SU-DHL-6 (cell line): ENCODE data around the gene OR2M4.
A peak's percentile ranks its signal among the peaks of the same experiment; 100 is the strongest.
"Not testable (repeated sequence)": the region's sequence is repeated elsewhere in the genome, so short reads cannot be mapped to it uniquely, and the experiment has no call there.

Experiments
- H2AFZ ChIP-seq: fragments of 200-600 bp; sonication (generic); 2 replicates; pipeline ENCODE4 v1.6.1; 2014; ENCODE audit warnings: low read depth, mild to moderate bottlenecking, moderate library complexity, mixed read lengths, antibody characterized with exemption, low read length; ENCODE audit not compliant: severe bottlenecking
- H3F3A ChIP-seq: fragments of 200-600 bp; shearing (Covaris generic); 2 replicates; pipeline ENCODE4 v1.6.0; 2016; ENCODE audit warnings: antibody characterized with exemption, mild to moderate bottlenecking; ENCODE audit not compliant: insufficient read depth
- H3K27ac ChIP-seq: fragments of 200-600 bp; sonication (generic); 2 replicates; pipeline ENCODE4 v1.5.1; 2016; ENCODE audit warnings: low read depth, mild to moderate bottlenecking, low read length, moderate library complexity, mixed read lengths
- H3K27me3 ChIP-seq: fragments of 200-600 bp; sonication (generic), shearing (Covaris generic); 2 replicates; pipeline ENCODE4 v1.6.0; 2014; ENCODE audit warnings: mild to moderate bottlenecking, low read length
- H3K36me3 ChIP-seq: fragments of 200-600 bp; sonication (generic); 2 replicates; pipeline ENCODE4 v1.6.1; 2014; ENCODE audit warnings: mild to moderate bottlenecking, low read length, mixed read lengths
- H3K4me2 ChIP-seq: fragments of 300-600, 200-600 bp; shearing (Covaris generic), sonication (generic); 2 replicates; pipeline ENCODE4 v1.6.0; 2014; ENCODE audit warnings: low read length, low read depth, mild to moderate bottlenecking; ENCODE audit not compliant: poor library complexity, severe bottlenecking
- H3K4me3 ChIP-seq: fragments of 200-600 bp; sonication (generic); 2 replicates; pipeline ENCODE4 v1.5.1; 2014; ENCODE audit warnings: antibody characterized with exemption, low read length, mild to moderate bottlenecking, mixed read lengths; ENCODE audit not compliant: insufficient read depth, poor library complexity, severe bottlenecking
- H3K79me2 ChIP-seq: fragments of 200-600 bp; sonication (generic); 2 replicates; pipeline ENCODE4 v1.6.1; 2014; ENCODE audit warnings: mild to moderate bottlenecking, low read length, moderate library complexity; ENCODE audit not compliant: insufficient read depth
- H3K9ac ChIP-seq: fragments of 200-600 bp; sonication (generic); 2 replicates; pipeline ENCODE4 v1.7.0; 2014; ENCODE audit warnings: mild to moderate bottlenecking, low read length
- H3K9me2 ChIP-seq: fragments of 200-600 bp; sonication (generic); replicated peaks from 2 replicates; pipeline ENCODE4 v1.6.1; 2014; ENCODE audit warnings: low read length; ENCODE audit not compliant: insufficient read depth
- H3K9me3 ChIP-seq: fragments of 200-600 bp; sonication (generic); 2 replicates; pipeline ENCODE4 v1.6.1; 2014; ENCODE audit warnings: low read length, mixed read lengths; ENCODE audit not compliant: insufficient read depth
- H4K20me1 ChIP-seq: fragments of 200-600 bp; sonication (generic); 2 replicates; pipeline ENCODE4 v1.6.1; 2014; ENCODE audit warnings: low read depth, mild to moderate bottlenecking, antibody characterized with exemption, low read length, moderate library complexity, mixed read lengths
- CTCF ChIP-seq: fragments of 200-600 bp; sonication (generic); IDR thresholded peaks from one replicate; pipeline ENCODE4 v1.5.1; 2017; ENCODE audit warnings: antibody characterized with exemption, mild to moderate bottlenecking, low read length, moderate library complexity; ENCODE audit not compliant: insufficient read depth, poor library complexity, severe bottlenecking
- EZH2phosphoT487 ChIP-seq: fragments of 200-600 bp; sonication (generic), shearing (Covaris generic); conservative IDR thresholded peaks from 2 replicates; pipeline ENCODE4 v1.6.1; 2018; ENCODE audit warnings: mild to moderate bottlenecking, antibody characterized with exemption, low read length, moderate library complexity, mixed read lengths

The OR2M4 gene

GRCh38 chr1:248225537-248225936 is 5.7 kb upstream of the OR2M4 start:
- no peaks in the 10 kb centered on the region for H3F3A ChIP-seq
- no peaks in the 10 kb centered on the region for H3K9me2 ChIP-seq
- TF ChIP-seq EZH2phosphoT487 = no peak
- no peak for TF ChIP-seq CTCF
- H3K36me3 ChIP-seq = no peaks in the 10 kb centered on the region
- no peak overlapping the region for H3K9ac ChIP-seq
- H3K27me3 ChIP-seq = no peaks in the 10 kb centered on the region
- no peak overlapping the region for H3K27ac ChIP-seq
- H2AFZ ChIP-seq = no peak overlapping the region
- H3K79me2 ChIP-seq = no peaks in the 10 kb centered on the region
- H3K4me2 ChIP-seq = no peak overlapping the region
- no peak overlapping the region for H3K4me3 ChIP-seq
- H3K9me3 ChIP-seq = no peaks in the 10 kb centered on the region
- H4K20me1 ChIP-seq = no peaks in the 10 kb centered on the region

- no peak overlapping the region for H2AFZ ChIP-seq
- no peaks in the 10 kb centered on the region for H3K36me3 ChIP-seq
- no peak overlapping the region for H3K4me2 ChIP-seq
- H3K4me3 ChIP-seq = no peak overlapping the region
- H3K79me2 ChIP-seq = no peaks in the 10 kb centered on the region
- no peaks in the 10 kb centered on the region for H3K9me2 ChIP-seq
- H3F3A ChIP-seq = no peaks in the 10 kb centered on the region
- H3K9ac ChIP-seq = no peak overlapping the region
- H3K9me3 ChIP-seq = no peaks in the 10 kb centered on the region
- H3K27me3 ChIP-seq = no peaks in the 10 kb centered on the region
- no peaks in the 10 kb centered on the region for H4K20me1 ChIP-seq
- no peak overlapping the region for H3K27ac ChIP-seq
- TF ChIP-seq CTCF = no peak
- no peak for TF ChIP-seq EZH2phosphoT487
Measured at GRCh38 chr1:248229360-248229908, 1.8 kb upstream of the OR2M4 start.

- Histone ChIP-seq H3K27ac (no peak overlapping the region), H2AFZ (no peak overlapping the region), H3K27me3 (no peaks in the 10 kb centered on the region), H3F3A (no peaks in the 10 kb centered on the region), H3K4me2 (no peak overlapping the region), H3K9ac (no peak overlapping the region), H3K79me2 (no peaks in the 10 kb centered on the region), H4K20me1 (no peaks in the 10 kb centered on the region), H3K36me3 (no peaks in the 10 kb centered on the region), H3K4me3 (no peak overlapping the region), H3K9me3 (no peaks in the 10 kb centered on the region), H3K9me2 (no peaks in the 10 kb centered on the region)
- no peak for TF ChIP-seq EZH2phosphoT487
Measured at GRCh38 chr1:248239478-248239877, 8.3 kb downstream of the OR2M4 start.

GRCh38 chr1:248243204-248243603 is 12.0 kb downstream of the OR2M4 start:
- H3K36me3 ChIP-seq = no peaks in the 10 kb centered on the region
- H3K9ac ChIP-seq = no peak overlapping the region
- H3K27me3 ChIP-seq = no peaks in the 10 kb centered on the region
- no peak overlapping the region for H3K4me2 ChIP-seq
- no peaks in the 10 kb centered on the region for H3K79me2 ChIP-seq
- no peaks in the 10 kb centered on the region for H3K9me3 ChIP-seq
- TF ChIP-seq EZH2phosphoT487 (no peak), CTCF (peak; percentile 49)
- no peak overlapping the region for H2AFZ ChIP-seq
- H3K4me3 ChIP-seq = no peak overlapping the region
- no peaks in the 10 kb centered on the region for H3K9me2 ChIP-seq
- no peak overlapping the region for H3K27ac ChIP-seq
- H3F3A ChIP-seq = no peaks in the 10 kb centered on the region
- H4K20me1 ChIP-seq = no peaks in the 10 kb centered on the region

GRCh38 chr1:248259309-248259708 is 28.1 kb downstream of the OR2M4 start:
- not testable (repeated sequence) for H3K79me2 ChIP-seq, H4K20me1 ChIP-seq

More at GRCh38 chr1:248259309-248259708, 28.1 kb downstream of the OR2M4 start:
- not testable (repeated sequence) for H3K9ac ChIP-seq, H3K4me2 ChIP-seq, H3K9me3 ChIP-seq, H3K4me3 ChIP-seq, H2AFZ ChIP-seq, H3K27ac ChIP-seq, H3K9me2 ChIP-seq, H3F3A ChIP-seq, H3K36me3 ChIP-seq, H3K27me3 ChIP-seq
